HG03442 (cell line): ENCODE results near the gene ANKH.
"Not testable (repeated sequence)": the region's sequence is repeated elsewhere in the genome, so short reads cannot be mapped to it uniquely, and the experiment has no call there.

Experiments used
- ATAC-seq: cut with Tn5 transposase; IDR thresholded peaks from one replicate; pipeline ENCODE4 v1.9.1; 2021; ENCODE audit warnings: mild to moderate bottlenecking, moderate library complexity; ENCODE audit not compliant: unreplicated experiment

The ANKH gene

DNA sequence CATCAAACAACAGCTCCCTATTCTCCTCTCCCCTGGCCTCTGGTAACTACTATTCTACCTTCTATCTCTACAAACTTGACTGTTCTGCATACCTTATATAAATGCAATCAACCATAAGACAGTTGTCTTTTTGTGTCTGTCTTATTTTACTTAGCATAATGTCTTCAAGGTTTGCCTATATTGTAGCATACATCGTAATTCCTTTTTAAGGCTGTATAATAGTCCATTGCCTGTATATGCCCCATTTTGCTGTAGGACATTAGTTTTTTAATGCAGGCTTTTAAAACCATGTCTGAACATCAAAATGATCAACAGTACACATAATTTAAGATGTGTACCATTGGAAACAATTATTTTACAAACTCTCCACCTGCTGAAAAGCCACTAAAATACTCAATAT is 12.4 kb downstream of the ANKH start:
- no peak for ATAC-seq

- ATAC-seq, result no peak
Measured at GRCh38 chr5:14855366-14855765, 16.2 kb downstream of the ANKH start.

DNA sequence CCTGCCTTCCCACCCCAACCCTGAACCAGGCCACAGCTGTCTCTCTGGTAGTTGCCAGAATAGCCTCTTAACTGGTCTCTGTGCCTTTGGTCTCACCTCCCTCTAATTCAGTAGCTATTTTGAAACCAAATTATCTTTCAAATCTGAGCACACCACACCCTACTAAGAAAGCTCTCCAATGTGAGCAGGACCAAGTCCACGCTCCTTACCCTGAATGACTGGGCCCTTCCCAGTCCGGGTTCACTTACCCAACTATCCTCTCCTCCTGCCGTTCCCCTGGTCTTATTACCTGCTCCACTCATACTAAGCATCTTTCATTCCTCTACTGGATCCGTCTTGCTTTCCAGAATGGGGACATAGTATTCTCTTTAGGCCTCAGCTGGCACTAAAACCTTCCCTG is 16.8 kb downstream of the ANKH start:
- ATAC-seq, result no peak

DNA sequence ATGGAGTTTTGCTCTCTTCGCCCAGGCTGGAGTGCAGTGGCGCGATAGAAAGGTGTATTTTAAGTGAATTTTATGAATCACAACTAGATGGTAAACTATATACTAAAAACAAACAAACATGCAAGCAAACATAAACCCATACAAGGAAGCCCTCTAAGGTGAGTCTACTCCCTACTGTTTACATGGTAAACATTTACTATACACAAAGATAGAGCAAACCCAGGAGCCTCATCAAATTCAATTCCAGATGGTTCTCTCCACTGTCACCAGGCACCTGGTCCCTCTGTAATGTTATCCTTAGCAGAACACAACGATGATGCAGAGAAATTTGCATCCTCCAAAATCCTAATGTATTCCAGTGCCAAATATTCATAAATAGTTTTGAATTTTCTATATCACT is 17.9 kb downstream of the ANKH start:
- ATAC-seq, result no peak

- ATAC-seq, result no peak
Measured at GRCh38 chr5:14852779-14853178, 18.8 kb downstream of the ANKH start.

GRCh38 chr5:14851999-14852526 is 19.5 kb downstream of the ANKH start:
- no peak for ATAC-seq

DNA sequence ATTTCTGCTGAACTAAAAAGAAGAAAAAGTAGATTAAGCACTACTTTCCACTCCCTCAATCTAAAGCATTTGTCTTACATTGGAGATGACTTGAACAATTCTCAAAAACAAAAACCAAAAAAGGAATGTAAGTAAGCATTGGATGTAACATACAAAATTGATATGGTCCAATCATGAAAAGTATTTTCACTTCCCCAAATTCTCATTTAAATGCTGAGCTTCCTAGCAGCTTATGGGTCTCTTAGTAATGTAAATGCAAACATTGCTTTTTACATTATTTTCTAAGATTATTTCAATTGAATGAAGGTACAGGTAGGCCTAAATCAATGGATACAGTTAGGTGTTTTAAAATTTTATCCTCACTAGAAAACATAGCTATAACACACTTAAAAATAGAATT is 20.0 kb downstream of the ANKH start:
- no peak for ATAC-seq

DNA sequence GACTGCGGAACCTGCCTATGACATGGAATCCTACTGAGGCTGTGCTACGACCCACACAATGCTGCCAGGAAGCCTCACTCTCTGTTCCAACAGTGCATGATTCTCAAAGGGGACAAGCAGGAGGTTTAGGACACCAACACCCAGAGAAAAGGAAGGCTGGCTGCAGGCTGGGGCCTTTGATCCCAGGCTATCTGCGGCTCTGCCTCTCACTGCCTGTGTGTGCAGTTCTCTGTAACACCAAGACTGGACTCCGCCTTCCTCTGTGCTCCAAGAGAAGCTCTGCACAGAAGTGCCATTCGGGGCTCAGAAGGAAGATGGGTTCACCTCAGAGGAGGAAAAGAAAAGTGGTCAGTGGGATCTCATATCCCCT is 20.5 kb downstream of the ANKH start:
- ATAC-seq, result no peak

DNA sequence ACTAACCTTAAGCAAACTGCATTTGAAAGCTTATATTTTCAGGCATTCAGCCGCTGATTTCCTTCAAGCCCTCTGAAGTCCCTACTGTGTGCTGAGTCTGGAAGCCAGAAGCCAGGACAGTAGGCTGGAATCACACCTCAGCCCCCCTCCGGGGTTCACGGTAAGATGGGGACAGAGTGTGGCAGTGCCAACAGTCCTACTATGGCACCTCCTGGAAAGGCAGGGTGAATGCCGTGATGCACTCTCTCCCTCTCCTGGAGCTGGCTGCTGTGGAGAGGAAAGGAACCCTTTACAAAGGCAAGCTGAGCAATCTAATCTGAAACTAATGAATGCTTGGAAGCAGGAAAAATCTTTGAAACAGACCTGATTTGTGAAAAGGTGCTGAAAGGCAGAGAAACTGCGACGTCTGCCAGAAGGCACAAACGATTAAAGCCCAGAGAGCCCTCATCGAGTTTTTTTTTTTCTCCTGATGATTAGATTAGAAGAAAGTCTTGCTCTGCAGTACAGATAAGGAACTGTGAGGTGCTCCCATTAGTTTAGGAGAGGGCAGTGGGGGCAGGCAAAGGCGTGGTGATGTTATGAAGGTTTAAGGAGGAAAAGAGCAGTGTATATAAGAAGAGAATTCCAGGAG is 21.0 kb downstream of the ANKH start:
- ATAC-seq, result no peak

GRCh38 chr5:14849516-14850294 is 21.9 kb downstream of the ANKH start:
- no peak for ATAC-seq

- not testable (repeated sequence) for ATAC-seq
Measured at GRCh38 chr5:14848942-14849341, 22.6 kb downstream of the ANKH start.

DNA sequence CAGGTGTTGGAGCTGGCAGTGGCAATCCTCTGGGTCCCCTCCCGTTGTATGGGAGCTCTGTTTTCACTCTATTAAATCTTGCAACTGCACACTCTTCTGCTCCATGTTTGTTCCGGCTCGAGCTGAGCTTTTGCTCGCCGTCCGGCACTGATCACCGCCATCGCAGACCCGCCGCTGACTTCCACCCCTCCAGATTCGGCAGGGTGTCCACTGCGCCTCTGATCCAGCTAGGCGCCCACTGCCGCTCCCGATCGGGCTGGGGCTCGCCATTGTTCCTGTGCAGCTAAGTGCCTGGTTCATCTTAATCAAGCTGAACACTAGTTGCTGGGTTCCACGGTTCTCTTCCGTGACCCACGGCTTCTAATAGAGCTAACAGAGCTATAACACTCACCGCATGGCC is 23.2 kb downstream of the ANKH start:
- ATAC-seq, result no peak

DNA sequence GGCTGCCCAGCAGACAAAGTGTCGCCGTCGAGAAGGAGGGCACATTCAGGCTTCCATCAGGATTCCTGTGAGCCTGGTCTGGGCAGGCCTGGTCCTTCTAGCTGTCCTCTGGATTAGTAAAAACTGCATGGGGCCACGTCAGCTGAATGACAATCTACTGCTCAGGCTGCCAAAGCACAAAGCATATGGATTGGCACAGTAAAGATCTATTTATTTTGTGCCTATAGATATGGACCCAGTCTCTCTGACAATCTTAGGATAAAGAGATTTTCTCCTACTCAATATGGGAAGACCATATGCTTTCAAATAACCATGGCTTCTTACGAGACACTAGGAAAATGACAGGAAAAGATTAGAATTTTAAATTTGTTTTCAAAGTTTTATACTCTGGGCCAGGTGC is 24.1 kb downstream of the ANKH start:
- no peak for ATAC-seq

DNA sequence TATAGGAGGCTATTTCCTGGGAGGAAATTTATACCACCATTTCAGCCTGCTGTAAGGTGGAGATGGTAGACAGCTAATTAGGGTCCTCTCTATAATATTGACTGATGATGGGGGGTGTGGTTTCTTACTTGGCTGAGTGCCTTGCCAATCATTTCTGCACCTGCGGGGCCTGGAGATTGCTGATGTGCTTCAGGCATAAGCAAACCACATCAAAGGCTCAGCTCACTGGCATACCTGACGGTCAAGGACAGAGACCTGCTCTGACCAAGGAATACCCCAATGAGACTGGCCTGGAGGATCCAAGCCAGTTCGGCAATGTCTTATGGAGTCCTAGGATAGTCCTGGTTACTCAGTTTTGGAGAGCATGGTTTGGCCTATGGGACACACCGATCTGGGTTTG is 29.5 kb downstream of the ANKH start:
- ATAC-seq, result no peak

- ATAC-seq, result no peak
Measured at GRCh38 chr5:14840624-14841023, 31.0 kb downstream of the ANKH start.

GRCh38 chr5:14838396-14839319 is 32.9 kb downstream of the ANKH start:
- ATAC-seq, result no peak

DNA sequence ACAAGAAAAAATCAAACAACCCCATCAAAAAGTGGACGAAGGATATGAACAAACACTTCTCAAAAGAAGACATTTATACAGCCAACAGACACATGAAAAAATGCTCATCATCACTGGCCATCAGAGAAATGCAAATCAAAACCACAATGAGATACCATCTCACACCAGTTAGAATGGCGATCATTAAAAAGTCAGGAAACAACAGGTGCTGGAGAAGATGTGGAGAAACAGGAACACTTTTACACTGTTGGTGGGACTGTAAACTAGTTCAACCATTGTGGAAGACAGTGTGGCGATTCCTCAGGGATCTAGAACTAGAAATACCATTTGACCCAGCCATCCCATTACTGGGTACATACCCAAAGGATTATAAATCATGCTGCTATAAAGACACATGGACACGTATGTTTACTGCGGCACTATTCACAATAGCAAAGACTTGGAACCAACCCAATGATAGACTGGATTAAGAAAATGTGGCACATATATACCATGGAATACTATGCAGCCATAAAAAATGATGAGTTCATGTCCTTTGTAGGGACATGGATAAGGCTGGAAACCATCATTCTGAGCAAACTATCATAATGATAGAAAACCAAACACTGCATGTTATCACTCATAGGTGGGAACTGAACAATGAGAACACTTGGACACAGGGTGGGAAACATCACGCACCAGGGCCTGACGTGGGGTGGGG is 34.0 kb downstream of the ANKH start:
- not testable (repeated sequence) for ATAC-seq

- no peak for ATAC-seq
Measured at GRCh38 chr5:14834584-14835550, 36.7 kb downstream of the ANKH start.

DNA sequence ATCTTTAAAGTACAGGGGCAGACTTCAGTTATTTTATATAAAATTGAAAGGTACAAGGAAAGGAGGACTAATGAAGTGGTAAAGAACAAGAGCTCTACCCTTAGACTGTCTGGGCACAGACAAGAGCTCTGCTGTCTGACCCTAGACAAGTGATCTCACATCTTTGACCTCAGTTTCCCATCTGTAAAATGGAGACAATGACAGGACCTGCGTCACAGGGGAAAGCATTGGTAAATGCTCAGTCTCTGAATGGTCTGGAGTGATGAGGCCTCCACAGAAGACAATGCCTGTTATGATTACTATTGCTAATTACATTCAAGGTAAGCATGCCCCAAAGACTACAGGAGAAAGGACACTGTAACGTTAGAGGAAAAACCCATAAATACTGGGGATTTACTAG is 37.5 kb downstream of the ANKH start:
- no peak for ATAC-seq

- no peak for ATAC-seq
Measured at GRCh38 chr5:14831006-14831338, 40.6 kb downstream of the ANKH start.
